Loucy (cell line): ENCODE measurements around the gene ASB10.

Experiments
- H2AFZ ChIP-seq: fragments of 200-600 bp; sonication (generic); 2 replicates; pipeline ENCODE4 v1.6.0; 2016; ENCODE audit warnings: antibody characterized with exemption, mild to moderate bottlenecking, low read length, moderate library complexity
- H3F3A ChIP-seq: fragments of 200-600 bp; 2 replicates; pipeline ENCODE4 v1.6.0; 2016; ENCODE audit warnings: antibody characterized with exemption, low read depth, mild to moderate bottlenecking
- H3K27me3 ChIP-seq: fragments of 200-600 bp; sonication (generic); 2 replicates; pipeline ENCODE4 v1.6.1; 2014; ENCODE audit warnings: low read length, mild to moderate bottlenecking; ENCODE audit not compliant: insufficient read depth, poor library complexity, severe bottlenecking
- H3K36me3 ChIP-seq: fragments of 200-600 bp; sonication (generic); 2 replicates; pipeline ENCODE4 v1.6.1; 2016; ENCODE audit warnings: low read length; ENCODE audit not compliant: insufficient read depth
- H3K4me1 ChIP-seq: fragments of 200-600 bp; sonication (generic); 2 replicates; pipeline ENCODE4 v1.5.1; 2014; ENCODE audit warnings: low read length, mild to moderate bottlenecking; ENCODE audit not compliant: insufficient read depth, poor library complexity, severe bottlenecking
- H3K4me2 ChIP-seq: fragments of 200-600 bp; sonication (generic); 2 replicates; pipeline ENCODE4 v1.6.0; 2014; ENCODE audit warnings: antibody characterized with exemption, low read length, low read depth, mild to moderate bottlenecking; ENCODE audit not compliant: poor library complexity, severe bottlenecking
- H3K4me3 ChIP-seq: fragments of 200-600 bp; sonication (generic); 2 replicates; pipeline ENCODE4 v1.5.1; 2014; ENCODE audit warnings: low read length, mild to moderate bottlenecking, mixed read lengths; ENCODE audit not compliant: poor library complexity, severe bottlenecking
- H3K79me2 ChIP-seq: fragments of 200-600 bp; sonication (generic); 2 replicates; pipeline ENCODE4 v1.6.1; 2014; ENCODE audit warnings: low read length; ENCODE audit not compliant: insufficient read depth
- H3K9ac ChIP-seq: fragments of 200-600 bp; sonication (generic); 2 replicates; pipeline ENCODE4 v1.6.0; 2014; ENCODE audit warnings: mild to moderate bottlenecking, low read depth, low read length, moderate library complexity; ENCODE audit not compliant: poor library complexity, severe bottlenecking
- H3K9me2 ChIP-seq: fragments of 200-600 bp; sonication (generic); replicated peaks from 2 replicates; pipeline ENCODE4 v1.6.1; 2016; ENCODE audit warnings: low read depth, low read length, mixed read lengths
- H3K9me3 ChIP-seq: fragments of 200-600 bp; sonication (generic); 2 replicates; pipeline ENCODE4 v1.6.1; 2014; ENCODE audit warnings: mild to moderate bottlenecking, antibody characterized with exemption, low read length, low read depth; ENCODE audit not compliant: insufficient read depth
- H4K20me1 ChIP-seq: fragments of 200-600 bp; sonication (generic); 2 replicates; pipeline ENCODE4 v1.6.0; 2014; ENCODE audit warnings: antibody characterized with exemption, low read length, mild to moderate bottlenecking; ENCODE audit not compliant: insufficient read depth, poor library complexity, severe bottlenecking
- EZH2phosphoT487 ChIP-seq: fragments of 200-600 bp; IDR thresholded peaks from 2 replicates; pipeline ENCODE4 v1.6.1; 2018; ENCODE audit warnings: antibody characterized with exemption, mild to moderate bottlenecking, moderate library complexity, borderline replicate concordance
- TF ChIP-seq, protein P1 (sequence below): fragments of 200-600 bp; sonication (generic); conservative IDR thresholded peaks from 2 replicates; pipeline ENCODE4 v1.5.1; 2014; ENCODE audit warnings: mild to moderate bottlenecking, antibody characterized with exemption, low read length

ASB10 gene

DNA sequence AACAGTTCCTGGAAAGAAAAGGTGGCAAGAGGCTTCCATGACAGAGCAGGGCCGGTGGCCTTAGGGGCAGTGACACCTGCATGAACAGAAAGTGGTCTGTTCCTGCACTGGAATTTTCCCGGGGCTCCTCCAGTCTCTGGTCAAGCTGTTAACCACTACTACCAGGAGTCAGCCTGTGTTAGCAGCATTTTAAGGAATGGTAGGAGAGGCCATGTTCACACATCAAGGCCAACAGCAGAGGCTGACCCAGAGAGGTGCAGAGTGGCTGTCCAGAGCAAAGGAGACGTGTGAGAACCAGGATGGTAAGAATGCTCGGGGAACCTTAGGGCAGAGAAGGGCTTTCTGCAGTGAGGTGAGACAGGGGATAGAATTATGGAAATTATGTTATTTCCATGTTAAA is 14.7 kb upstream of the ASB10 start:
- no peaks in the 10 kb centered on the region for H3K36me3 ChIP-seq
- H3K4me3 ChIP-seq = no peak overlapping the region
- H3F3A ChIP-seq = no peaks in the 10 kb centered on the region
- H3K9ac ChIP-seq = no peak overlapping the region
- H3K4me2 ChIP-seq = no peak overlapping the region
- no peaks in the 10 kb centered on the region for H3K9me2 ChIP-seq
- H3K9me3 ChIP-seq = no peaks in the 10 kb centered on the region
- no peak overlapping the region for H2AFZ ChIP-seq
- H3K4me1 ChIP-seq = peaks cover 16% of the 10 kb centered on the region
- H4K20me1 ChIP-seq = no peaks in the 10 kb centered on the region
- no peaks in the 10 kb centered on the region for H3K79me2 ChIP-seq
- no peak for TF ChIP-seq EZH2phosphoT487
- TF ChIP-seq, protein P1, sequence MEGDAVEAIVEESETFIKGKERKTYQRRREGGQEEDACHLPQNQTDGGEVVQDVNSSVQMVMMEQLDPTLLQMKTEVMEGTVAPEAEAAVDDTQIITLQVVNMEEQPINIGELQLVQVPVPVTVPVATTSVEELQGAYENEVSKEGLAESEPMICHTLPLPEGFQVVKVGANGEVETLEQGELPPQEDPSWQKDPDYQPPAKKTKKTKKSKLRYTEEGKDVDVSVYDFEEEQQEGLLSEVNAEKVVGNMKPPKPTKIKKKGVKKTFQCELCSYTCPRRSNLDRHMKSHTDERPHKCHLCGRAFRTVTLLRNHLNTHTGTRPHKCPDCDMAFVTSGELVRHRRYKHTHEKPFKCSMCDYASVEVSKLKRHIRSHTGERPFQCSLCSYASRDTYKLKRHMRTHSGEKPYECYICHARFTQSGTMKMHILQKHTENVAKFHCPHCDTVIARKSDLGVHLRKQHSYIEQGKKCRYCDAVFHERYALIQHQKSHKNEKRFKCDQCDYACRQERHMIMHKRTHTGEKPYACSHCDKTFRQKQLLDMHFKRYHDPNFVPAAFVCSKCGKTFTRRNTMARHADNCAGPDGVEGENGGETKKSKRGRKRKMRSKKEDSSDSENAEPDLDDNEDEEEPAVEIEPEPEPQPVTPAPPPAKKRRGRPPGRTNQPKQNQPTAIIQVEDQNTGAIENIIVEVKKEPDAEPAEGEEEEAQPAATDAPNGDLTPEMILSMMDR = no peak
- H3K27me3 ChIP-seq = no peaks in the 10 kb centered on the region

DNA sequence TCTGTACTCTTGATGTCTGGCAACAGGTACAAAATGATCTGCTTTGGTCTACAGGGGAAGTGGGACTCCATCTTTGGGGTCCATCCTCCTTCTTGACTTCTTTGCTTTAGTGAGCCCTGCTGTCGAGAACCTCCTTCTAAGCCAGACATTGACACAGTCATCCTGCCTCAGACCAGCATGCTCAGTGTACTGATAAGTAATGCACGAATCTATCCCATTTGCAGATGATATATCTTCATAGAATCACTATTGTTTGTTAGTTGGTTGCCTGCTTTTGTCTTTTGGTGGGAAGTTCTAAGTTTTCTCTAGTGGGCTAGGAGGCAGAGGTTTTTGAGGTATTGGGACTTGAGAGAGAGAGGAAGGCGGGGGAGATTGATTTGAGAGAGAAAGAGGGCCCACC is 14.3 kb upstream of the ASB10 start:
- Histone ChIP-seq H3K9ac (no peak overlapping the region), H3K79me2 (no peaks in the 10 kb centered on the region), H3K9me3 (no peaks in the 10 kb centered on the region), H3F3A (no peaks in the 10 kb centered on the region), H3K4me2 (no peak overlapping the region), H3K27me3 (no peaks in the 10 kb centered on the region), H2AFZ (no peak overlapping the region), H3K4me3 (no peak overlapping the region), H3K9me2 (no peaks in the 10 kb centered on the region), H3K4me1 (peaks cover 12% of the 10 kb centered on the region), H4K20me1 (no peaks in the 10 kb centered on the region), H3K36me3 (no peaks in the 10 kb centered on the region)
- TF ChIP-seq, protein P1 = no peak
- TF ChIP-seq EZH2phosphoT487 = no peak

DNA sequence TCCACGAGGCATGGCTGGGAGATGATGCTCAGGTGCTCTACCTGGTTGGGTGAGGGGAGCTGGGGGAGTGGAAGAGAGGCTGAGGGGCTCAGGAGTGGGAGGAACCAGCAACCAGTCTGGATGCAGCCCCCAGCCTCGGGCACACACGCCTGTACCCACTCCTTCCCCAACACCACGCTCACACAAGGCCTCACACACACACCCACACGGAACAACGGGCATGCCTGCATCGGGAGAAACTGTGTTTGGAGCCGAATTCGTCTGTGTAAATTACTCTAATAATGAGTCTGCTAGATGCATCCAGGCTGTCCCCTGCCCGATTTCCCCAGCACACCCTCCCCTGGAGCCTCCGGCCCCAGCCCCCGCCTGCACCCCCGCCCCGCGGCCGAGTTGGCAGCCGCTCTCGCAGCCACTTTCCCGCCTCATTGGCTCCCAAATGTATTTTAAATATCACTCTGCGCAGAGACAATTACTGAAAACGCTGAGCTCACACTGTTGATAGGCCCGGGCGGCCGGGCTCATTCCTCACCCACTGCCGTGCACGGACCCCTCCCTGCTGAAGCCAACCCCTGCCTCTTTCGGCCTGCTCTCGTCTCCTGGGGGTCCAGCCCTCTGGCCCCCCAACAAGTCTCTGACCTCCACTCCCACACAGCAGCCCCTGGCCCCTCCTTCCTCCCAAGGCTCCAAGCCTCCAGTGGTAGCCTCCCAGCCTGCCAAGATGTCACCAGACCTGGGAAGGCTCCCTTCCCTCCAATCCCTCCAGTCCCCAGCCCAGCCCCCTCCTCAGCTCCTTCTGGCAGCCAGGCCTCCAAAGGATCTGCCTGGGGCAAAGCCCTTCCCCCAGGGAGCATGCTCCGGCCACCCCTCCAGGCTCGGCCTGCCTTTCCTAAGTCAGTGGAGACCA is 12.1 kb upstream of the ASB10 start:
- H3K27me3 ChIP-seq = no peaks in the 10 kb centered on the region
- H3K4me1 ChIP-seq = peaks cover 1% of the 10 kb centered on the region
- H3K9ac ChIP-seq = no peak overlapping the region
- H3F3A ChIP-seq = no peaks in the 10 kb centered on the region
- no peak overlapping the region for H3K4me2 ChIP-seq
- no peaks in the 10 kb centered on the region for H3K9me2 ChIP-seq
- TF ChIP-seq EZH2phosphoT487 = no peak
- TF ChIP-seq, protein P1 = no peak
- H3K9me3 ChIP-seq = no peaks in the 10 kb centered on the region
- no peaks in the 10 kb centered on the region for H4K20me1 ChIP-seq
- H3K36me3 ChIP-seq = no peaks in the 10 kb centered on the region
- no peaks in the 10 kb centered on the region for H3K79me2 ChIP-seq
- no peak overlapping the region for H3K4me3 ChIP-seq
- H2AFZ ChIP-seq = no peak overlapping the region
